Measurements from ENCODE around the gene DCBLD1. TPM values are rescaled to one million over a fixed set of nuclear protein-coding genes. Genes with fewer than 3 reads are reported as not detected.
"Not testable (repeated sequence)": the region's sequence is repeated elsewhere in the genome, so short reads cannot be mapped to it uniquely, and the experiment has no call there.

Gene DCBLD1
- polyA plus RNA-seq, 3 donors = 4.2 to 5.5 (median 4.7) TPM

DNA sequence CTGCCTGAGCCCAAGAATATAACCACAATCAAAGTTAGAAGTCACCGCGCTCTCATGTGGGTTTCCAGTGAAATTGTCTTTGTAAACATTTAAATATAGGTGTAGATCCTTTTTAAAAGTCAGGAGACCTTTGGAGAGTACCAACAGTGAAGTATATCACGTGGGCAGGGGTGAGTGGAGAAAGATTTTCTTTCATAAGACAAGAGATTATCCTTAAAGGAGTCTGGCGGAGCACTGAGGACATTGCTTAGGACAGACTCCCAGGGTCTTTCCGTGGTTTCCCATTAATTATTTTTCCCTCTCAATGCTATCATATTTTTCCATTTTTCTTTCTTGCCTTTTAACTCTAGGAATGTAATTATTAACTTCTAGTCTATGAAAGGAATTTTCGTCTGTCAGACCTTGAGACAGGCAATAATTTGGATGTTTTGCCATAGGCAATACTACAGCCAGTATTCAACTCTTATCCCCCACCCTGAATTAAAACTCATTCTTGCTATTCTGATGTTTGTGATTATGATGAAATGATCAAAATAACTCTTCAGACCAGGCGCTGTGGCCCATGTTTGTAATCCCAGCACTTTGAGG, 31.4 kb downstream of the DCBLD1 start:
- WGBS, 3 donors = 67 to 89% (median 86%) methylated on average over 7 of the region's 7 CpGs
- no peak overlapping the region for H3K27ac ChIP-seq (ENCODE audit: low read depth, low read length)

DNA sequence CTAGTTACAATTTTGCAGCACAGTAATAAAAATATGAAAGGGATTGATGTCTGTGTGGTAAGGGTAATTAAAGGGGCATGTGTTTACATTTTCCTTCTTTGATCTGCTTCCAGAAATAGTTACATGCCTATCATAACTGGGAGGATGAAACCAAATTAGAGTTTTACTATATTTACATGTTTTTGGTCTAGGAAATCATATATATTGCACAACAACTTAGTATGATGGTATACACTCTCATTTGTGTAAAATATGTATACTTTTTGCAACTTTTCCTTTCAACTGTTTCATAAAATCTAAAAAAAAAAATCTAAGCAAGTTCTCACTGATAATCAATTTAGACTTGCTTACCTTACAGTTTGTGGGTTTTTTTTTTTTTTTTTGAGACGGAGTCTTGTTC, 32.2 kb downstream of the DCBLD1 start:
- 94 to 100% (median 100%) methylated on average over 1 of the region's 1 CpG for WGBS, 3 donors
- H3K27ac ChIP-seq (ENCODE audit: low read depth, low read length) = no peak overlapping the region

DNA sequence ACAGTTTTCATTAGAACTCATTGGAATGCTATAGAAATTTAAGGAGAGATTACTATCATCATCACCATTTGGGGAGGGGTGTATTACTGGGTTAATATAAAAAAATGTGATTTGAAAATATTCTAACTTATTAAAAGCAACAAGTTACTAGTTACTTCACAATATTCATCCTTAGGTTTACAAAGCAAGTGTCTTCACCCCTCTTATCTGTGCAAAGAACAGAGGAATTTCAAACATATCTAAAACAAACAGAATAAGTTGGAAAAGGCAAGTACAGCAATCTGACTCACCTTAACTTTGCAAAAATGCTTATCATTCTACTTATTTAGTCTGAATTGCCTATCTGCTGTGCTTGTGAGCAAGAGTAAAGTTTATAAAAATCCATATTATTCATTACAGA, 32.9 kb downstream of the DCBLD1 start:
- H3K27ac ChIP-seq (ENCODE audit: low read depth, low read length) = no peak overlapping the region

DNA sequence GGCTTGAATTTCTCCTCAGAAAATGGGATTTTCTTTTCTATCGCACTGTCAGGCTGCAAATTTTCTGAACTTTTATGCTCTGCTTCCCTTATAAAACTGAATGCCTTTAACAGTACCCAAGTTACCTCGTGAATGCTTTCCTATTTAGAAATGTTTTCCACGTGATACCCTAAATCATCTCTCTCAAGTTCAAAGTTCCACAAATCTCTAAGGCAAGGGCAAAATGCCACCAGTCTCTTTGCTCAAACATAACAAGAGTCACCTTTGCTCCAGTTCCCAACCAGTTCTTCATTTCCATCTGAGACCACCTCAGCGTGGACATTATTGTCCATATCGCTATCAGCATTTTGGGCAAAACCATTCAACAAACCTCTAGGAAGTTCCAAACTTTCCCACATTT, 35.5 kb downstream of the DCBLD1 start:
- 88 to 93% (median 93%) methylated on average over 5 of the region's 5 CpGs for WGBS, 3 donors
- H3K27ac ChIP-seq (ENCODE audit: low read depth, low read length) = not testable (repeated sequence)

DNA sequence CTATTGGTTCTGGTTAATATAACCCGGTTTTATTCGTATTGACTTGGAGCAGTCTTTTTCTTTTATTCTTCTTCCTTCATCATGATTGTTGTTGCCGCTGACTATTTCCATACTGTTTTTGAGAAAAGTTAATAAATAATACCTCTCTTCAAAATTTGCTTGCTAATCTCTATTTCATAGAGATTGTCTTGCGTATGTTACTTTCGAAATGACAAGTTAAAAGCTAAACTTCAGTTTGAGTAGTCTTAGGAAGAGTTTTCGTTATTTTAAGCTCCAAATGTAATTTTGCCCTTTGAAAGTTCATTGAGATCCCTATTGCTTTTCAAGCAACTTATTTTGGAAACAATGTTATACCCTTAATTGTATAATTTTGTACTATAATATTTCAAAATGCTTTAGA, 36.4 kb downstream of the DCBLD1 start:
- no peak overlapping the region for H3K27ac ChIP-seq (ENCODE audit: low read depth, low read length)
- WGBS, 3 donors = 96 to 98% (median 96%) methylated on average over 6 of the region's 6 CpGs

DNA sequence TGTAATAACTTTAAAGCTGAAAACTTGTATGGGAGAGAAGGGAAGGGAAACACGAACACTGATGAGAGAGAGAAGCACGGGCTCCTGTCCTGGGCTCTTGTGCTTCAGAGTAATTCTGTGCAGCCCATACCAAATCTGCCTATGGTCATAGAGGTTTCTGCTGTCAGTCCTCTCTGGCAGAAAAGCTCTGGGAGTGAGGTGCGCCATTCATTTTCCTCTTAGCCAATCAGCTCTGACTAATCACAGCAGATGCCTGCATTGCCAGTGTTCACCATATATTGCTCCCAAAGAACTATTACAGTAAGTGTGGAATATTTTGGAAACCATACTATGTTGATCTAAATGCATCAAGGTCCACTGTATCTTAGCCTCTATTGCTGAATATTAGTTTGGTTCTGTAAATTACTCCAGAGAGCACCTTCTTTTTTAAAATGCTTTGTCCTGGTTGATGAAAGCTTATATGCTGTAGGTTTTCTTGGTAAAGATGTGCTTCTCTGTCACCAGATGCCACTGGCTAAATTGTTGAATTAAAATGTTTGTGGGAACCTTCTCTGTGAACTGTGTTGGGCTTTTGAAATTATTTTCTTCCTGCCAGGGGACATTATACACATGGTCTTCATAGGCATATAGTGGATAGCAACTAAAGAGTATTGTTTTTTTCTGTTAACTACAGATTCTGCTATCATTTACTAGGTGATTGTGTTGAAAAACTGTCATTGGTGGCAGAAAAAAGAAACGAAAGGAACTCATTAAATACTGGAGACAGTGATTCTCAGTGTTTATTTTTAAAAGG, 38.3 kb downstream of the DCBLD1 start:
- WGBS, 3 donors = 85 to 88% (median 87%) methylated on average over 4 of the region's 4 CpGs
- no peak overlapping the region for H3K27ac ChIP-seq (ENCODE audit: low read depth, low read length)

DNA sequence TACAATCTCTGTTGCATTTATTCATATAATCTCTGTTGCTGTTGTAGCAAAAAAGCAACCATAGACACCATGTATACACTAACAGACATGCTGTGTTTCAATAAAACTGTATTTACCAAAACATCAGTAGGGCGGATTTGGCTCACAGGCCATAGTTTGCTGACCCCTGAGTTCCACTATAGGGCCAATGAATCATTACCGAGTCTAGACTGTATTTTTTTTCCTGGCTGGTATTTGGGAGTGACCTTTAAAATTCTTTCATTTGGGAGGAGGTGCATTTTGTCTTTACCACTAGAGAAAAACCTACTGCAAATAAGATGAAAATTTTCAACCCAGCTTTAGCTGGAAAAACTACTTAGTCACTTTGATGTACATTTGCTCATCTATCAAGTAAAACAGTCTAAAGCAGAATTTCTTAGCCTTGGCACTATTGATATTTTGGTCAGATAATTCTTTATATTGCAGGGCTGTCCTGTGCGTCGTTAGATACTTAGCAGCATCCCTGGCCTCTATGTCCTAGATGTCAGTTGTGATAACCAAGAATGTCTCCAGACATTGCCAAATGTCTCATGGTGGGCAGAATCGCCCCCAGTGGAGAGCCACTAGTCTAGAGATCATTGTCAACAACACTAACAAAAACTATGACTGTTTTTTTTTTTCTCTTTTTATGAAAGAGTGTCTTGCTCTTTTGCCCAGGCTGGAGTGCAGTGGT, 39.5 kb downstream of the DCBLD1 start:
- no peak overlapping the region for H3K27ac ChIP-seq (ENCODE audit: low read depth, low read length)
- 88 to 95% (median 89%) methylated on average over 5 of the region's 5 CpGs for WGBS, 3 donors

DNA sequence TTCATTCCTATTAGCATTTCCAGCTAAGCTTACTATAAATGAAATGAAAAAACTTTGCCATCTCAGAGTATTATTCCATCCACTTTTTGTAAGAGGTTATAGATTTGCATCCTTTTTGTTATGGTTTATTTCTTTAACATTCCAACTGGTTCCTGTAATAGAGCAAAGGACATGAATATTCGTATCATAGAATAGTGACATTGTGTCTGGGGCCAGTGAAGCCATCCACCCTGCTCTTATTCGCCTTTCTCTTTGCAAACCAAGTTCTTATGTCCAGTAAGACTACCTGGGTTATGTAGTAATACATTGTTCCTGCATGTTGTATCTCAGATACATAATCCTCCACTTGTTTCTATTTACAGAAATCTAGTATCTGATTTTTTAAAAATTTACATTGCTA, 43.1 kb downstream of the DCBLD1 start:
- H3K27ac ChIP-seq (ENCODE audit: low read depth, low read length) = no peak overlapping the region
- 86 to 95% (median 94%) methylated on average over 2 of the region's 2 CpGs for WGBS, 3 donors

DNA sequence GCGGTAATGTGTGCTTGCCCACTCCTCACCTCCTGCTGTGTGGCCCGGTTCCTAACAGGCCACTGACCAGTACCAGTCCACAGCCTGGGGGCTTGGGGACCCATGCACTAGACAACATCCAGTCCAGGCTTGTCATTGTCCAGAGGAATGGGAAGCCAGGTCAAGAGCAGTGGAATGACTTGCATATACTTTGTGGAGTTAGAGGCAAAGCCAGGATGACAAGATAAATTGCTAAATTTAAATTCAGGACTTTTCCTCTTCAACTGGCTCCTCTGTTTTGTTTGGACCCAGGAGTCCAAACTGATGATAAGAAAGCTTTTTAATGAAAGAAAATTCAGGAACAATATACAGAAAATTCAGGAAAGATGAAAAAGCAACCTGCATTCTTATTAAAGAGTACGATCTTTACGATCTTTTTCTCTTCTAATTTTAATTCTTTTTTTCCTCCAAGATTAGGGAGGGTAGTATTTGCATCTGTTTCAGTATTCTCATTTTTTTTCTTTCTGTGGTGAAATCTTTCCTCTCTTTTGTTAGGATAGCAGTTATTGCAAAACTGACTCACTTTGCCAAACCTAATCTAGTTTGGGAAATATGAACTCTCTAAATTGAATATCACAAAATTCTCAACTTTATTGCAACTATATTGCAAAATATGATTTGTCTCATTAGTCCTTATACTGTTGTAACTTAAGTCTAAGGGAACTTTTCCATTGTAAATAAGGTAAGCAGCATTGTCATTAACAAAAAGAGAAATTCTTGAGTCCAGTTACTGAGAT, 48.2 kb downstream of the DCBLD1 start:
- H3K27ac ChIP-seq (ENCODE audit: low read depth, low read length) = no peak overlapping the region
- 80 to 93% (median 84%) methylated on average over 4 of the region's 4 CpGs for WGBS, 3 donors

DNA sequence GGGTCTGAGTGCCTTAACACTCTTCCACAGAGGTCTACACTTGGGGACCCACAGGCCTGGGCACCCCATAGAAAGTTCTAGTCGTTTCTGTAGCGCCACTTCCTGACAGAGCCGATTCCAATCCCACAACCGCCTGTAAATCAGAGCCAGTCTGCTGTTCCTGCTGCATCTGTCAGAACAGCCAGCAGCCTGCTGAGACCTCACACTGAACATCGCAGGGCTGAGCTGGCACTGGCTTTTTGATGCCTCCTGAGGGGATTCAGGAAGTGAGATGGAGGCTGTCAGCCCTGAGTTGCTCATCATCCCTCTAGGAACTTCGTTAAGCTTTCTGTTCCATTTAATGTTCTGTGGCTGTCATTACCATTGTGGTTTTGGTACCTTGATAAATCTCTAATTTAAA, 48.9 kb downstream of the DCBLD1 start:
- 52 to 75% (median 57%) methylated on average over 6 of the region's 6 CpGs for WGBS, 3 donors
- no peak overlapping the region for H3K27ac ChIP-seq (ENCODE audit: low read depth, low read length)

DNA sequence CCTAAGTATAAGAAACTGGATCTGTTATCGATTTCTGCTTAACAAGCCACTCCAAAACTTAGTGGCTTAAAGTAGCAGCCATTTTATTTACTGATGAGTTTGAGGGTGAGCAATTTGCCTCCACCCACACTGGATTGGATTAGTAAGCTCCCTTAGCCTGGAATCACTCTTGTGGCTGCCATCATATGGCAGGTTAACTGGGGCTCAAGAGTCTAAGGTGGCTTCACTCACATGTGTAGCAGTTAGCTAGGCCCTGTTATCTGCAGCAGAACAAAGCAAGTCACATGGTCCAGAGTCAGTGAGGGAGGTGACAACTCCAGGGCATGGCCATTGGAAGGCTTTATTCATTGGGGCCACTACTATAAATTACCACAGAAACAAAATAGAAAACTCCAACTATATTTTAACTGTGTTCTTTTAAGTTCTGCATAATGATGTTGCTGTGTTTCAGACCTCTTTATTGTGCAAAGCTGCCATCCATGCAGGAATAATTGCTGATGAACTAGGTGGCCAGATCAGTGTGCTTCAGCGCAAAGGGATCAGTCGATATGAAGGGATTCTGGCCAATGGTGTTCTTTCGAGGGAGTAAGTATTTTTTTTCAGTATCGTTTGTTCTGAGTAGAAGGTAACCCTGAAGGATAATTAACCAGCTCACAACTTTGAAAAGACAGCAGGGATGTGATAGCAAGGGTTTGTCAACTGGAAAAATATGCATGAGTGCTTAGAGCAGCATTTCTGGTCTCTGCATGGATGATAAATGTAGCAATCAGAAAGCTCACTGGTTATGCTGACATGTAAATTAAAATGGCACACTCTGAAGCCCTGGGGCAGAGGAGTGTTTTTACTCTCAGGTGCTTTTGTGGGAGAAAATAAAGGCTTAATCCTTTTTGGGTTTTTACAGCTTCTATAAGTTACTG, 49.6 kb downstream of the DCBLD1 start:
- 86 to 95% (median 94%) methylated on average over 5 of the region's 5 CpGs for WGBS, 3 donors
- H3K27ac ChIP-seq (ENCODE audit: low read depth, low read length) = no peak overlapping the region

DNA sequence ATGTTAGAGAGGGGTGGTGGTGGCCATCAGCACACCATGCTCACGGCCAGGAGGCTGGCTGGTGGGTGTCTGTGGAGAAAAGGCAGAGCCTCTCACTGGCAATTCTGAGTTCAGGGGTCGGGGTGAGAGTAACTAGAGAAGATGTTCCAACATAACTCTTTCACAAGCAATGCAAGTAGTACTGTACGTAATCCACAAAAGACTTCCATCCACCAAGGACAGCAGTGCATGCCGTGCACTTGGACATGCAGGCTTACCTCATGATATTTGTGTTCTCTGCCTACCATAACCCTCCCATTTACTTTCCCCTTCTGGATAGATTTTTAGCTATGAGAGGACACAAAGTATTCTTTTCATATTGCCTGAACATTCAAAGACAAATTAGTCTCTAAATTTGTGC, 51.3 kb downstream of the DCBLD1 start:
- H3K27ac ChIP-seq (ENCODE audit: low read depth, low read length) = no peak overlapping the region
- WGBS, 3 donors = 83 to 91% (median 85%) methylated on average over 4 of the region's 4 CpGs

DNA sequence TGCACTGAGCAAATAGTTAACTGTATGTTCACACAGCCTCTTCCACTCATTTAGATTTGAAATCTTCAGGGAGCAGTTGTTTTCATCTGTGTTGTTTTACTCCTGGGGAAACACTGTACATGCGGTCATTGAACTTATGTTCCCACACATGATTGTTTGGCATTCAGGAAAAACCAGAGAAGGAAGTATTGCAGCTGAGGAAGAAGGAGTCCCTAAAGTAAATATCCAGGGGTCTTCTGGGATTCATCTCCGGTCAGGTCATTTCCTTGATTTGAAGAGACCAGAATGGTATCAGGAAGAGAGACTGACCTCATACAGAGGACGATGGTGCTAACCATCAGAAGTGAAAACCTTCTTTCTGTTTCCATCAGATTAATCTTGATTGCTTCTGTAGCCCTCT, 52.5 kb downstream of the DCBLD1 start:
- no peak overlapping the region for H3K27ac ChIP-seq (ENCODE audit: low read depth, low read length)
- 52 to 77% (median 64%) methylated on average over 3 of the region's 3 CpGs for WGBS, 3 donors

DNA sequence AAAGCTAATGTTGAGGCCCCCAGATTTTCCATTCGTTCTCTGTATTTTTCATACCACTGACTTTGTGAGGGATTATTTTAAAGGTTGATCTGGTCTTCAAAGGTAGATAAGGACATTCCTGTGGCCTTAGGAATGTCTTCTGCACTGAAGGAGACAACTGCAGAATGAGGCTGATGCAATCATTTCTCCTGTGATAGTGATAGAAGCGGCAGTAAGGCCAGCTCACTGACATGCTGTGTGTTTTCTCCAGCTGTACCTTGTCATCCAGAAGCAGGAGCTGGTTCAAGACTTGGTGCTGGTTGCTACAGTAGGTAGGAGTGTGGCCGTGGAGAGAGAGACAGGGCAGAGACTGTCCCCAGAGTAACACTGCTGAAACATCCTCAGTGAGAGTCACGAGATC, 53.8 kb downstream of the DCBLD1 start:
- no peak overlapping the region for H3K27ac ChIP-seq (ENCODE audit: low read depth, low read length)
- 84 to 93% (median 92%) methylated on average over 4 of the region's 4 CpGs for WGBS, 3 donors

DNA sequence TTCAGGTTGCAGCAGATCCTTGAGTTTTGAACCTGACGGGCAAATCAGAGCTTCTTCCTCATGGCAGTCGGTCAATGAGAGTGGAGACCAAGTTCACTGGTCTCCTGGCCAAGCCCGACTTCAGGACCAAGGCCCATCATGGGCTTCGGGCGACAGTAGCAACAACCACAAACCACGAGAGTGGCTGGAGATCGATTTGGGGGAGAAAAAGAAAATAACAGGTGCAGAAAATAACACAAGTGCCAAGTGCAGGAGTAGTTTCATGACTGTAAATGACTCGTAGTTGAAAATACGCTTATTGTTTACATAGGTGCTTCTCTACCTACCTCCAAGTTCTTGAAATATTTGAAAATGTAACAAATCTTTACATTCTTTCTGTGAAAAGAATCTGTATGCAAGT, 56.1 kb downstream of the DCBLD1 start:
- no peak overlapping the region for H3K27ac ChIP-seq (ENCODE audit: low read depth, low read length)
- 82 to 89% (median 85%) methylated on average over 9 of the region's 9 CpGs for WGBS, 3 donors

DNA sequence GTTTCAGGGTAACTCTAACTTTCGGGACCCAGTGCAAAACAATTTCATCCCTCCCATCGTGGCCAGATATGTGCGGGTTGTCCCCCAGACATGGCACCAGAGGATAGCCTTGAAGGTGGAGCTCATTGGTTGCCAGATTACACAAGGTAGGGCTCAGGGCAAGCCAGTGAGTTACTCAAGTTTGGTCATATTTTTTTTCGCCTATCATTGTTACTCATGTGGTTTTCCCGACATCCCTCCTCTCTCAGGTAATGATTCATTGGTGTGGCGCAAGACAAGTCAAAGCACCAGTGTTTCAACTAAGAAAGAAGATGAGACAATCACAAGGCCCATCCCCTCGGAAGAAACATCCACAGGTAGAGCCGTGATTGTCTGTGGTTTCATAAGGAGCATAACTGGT, 58.2 kb downstream of the DCBLD1 start:
- 91 to 96% (median 93%) methylated on average over 8 of the region's 8 CpGs for WGBS, 3 donors
- H3K27ac ChIP-seq (ENCODE audit: low read depth, low read length) = no peak overlapping the region

DNA sequence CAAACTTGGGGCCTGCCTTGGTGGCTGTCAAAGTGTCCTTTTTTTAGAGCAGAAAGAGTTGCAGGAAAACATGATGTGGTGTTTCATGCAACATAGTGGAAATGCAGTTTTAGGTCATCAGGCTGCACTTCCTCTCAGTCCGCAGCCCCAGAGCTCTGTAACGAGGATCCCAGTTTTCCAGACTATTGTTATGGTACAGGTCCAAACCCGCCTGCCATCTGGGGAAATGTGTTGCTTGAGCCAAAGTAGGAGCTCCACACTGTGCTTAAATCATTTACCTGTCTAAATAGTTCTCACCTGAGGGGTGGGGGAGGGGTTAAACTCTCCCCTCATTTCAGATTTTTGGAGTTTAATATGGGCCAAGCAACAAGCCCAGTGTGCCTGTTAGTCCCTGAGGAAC, 60.0 kb downstream of the DCBLD1 start:
- no peak overlapping the region for H3K27ac ChIP-seq (ENCODE audit: low read depth, low read length)
- WGBS, 3 donors = 74 to 96% (median 84%) methylated on average over 3 of the region's 3 CpGs

DNA sequence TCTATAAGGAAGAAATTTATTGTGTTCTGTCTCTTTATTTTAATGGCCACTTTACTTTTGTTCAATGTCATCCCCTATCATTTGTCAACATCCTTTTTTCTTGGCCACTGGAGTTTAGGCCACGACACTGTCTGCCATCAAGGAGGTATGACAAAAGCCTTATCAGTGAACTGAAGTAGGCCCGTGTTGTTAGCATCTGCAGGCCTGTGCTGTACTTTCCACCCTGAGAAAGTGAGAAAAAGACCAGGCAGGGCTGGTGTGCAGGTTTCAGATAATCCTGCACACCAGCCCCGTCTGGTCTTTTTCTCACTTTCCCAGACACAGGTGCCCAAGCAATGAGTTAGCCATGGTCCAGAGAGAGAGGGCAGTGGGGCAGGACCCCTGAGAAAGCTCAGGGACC, 62.2 kb downstream of the DCBLD1 start:
- WGBS, 3 donors = 46 to 81% (median 75%) methylated on average over 3 of the region's 3 CpGs
- H3K27ac ChIP-seq (ENCODE audit: low read depth, low read length) = no peak overlapping the region
